Dermis blood vessel endothelial cell (primary cell): ENCODE data around the gene EIF5. TPM values are rescaled to one million over a fixed set of nuclear protein-coding genes. Genes with fewer than 3 reads are reported as not detected.

Source experiments
- total RNA-seq: library from RNA; depleted of rRNA; stranded (reverse); fragments of >200 nt; gene quantifications from 2 replicates; pipeline ENCODE4 v1.2.3, GENCODE V29; 2014

The EIF5 gene
- total RNA-seq, 1 donor from 2014 or later, result 115 TPM

Other genes starting within 250 kb of the EIF5 start
- not detected in 2 replicates for gene EXOC3L4, start 239.5 kb upstream of the EIF5 start, total RNA-seq
- gene TNFAIP2, start 210.8 kb upstream of the EIF5 start, total RNA-seq, result 65.1 and 94.6 TPM in 2 replicates
- 65.2 and 74.9 TPM in 2 replicates for gene MARK3, start 51.2 kb downstream of the EIF5 start, total RNA-seq
- 2.6 and 3.2 TPM in 2 replicates for gene CKB, start 188.6 kb downstream of the EIF5 start, total RNA-seq
- 5.6 and 7.5 TPM in 2 replicates for gene TRMT61A, start 195.0 kb downstream of the EIF5 start, total RNA-seq
- 34.8 and 35.4 TPM in 2 replicates for gene BAG5, start 228.4 kb downstream of the EIF5 start, total RNA-seq
- gene COA8, start 228.7 kb downstream of the EIF5 start, total RNA-seq, result 24.7 and 26.5 TPM in 2 replicates